ENCODE data around the gene LIG1.
"Not testable (repeated sequence)": the region's sequence is repeated elsewhere in the genome, so short reads cannot be mapped to it uniquely, and the experiment has no call there.

Gene LIG1

GRCh38 chr19:48121909-48122371 is 48.2 kb downstream of the LIG1 start:
- DNase-seq (ENCODE audit: low read depth in 2 of 2) = no peak

- DNase-seq (ENCODE audit: low read depth in 2 of 2) = no peak
These were observed 49.1 kb downstream of the LIG1 start for GRCh38 chr19:48121066-48121465.

GRCh38 chr19:48120505-48120904 is 49.6 kb downstream of the LIG1 start:
- DNase-seq (ENCODE audit: low read depth in 2 of 2) = no peak

GRCh38 chr19:48118131-48118517 is 52.0 kb downstream of the LIG1 start:
- no peak for DNase-seq (ENCODE audit: low read depth in 2 of 2)

GRCh38 chr19:48117515-48118130 is 52.5 kb downstream of the LIG1 start:
- no peak for DNase-seq (ENCODE audit: low read depth in 2 of 2)

- DNase-seq (ENCODE audit: low read depth in 2 of 2) = no peak
These were observed 56.8 kb downstream of the LIG1 start for GRCh38 chr19:48113190-48113917.

GRCh38 chr19:48111280-48111679 is 58.9 kb downstream of the LIG1 start:
- no peak for DNase-seq (ENCODE audit: low read depth in 2 of 2)

GRCh38 chr19:48110350-48110966 is 59.7 kb downstream of the LIG1 start, which contains the start of gene PLA2G4C:
Gene PLA2G4C (minus strand): TSS chr19:48110817. CDS start chr19:48106529, 4,288 bp downstream.
- DNase-seq (ENCODE audit: low read depth in 2 of 2) = peak; percentile 77 to 79

GRCh38 chr19:48108997-48109782 is 61.0 kb downstream of the LIG1 start:
- DNase-seq (ENCODE audit: low read depth in 2 of 2) = no peak

GRCh38 chr19:48103922-48104321 is 66.2 kb downstream of the LIG1 start:
- DNase-seq (ENCODE audit: low read depth in 2 of 2) = no peak

GRCh38 chr19:48102870-48103751 is 67.0 kb downstream of the LIG1 start:
- DNase-seq (ENCODE audit: low read depth in 2 of 2) = no peak

- no peak for DNase-seq (ENCODE audit: low read depth in 2 of 2)
These were observed 74.5 kb downstream of the LIG1 start for GRCh38 chr19:48095612-48096175.

GRCh38 chr19:48094855-48095203 is 75.3 kb downstream of the LIG1 start:
- no peak for DNase-seq (ENCODE audit: low read depth in 2 of 2)

- DNase-seq (ENCODE audit: low read depth in 2 of 2) = no peak
These were observed 75.9 kb downstream of the LIG1 start for GRCh38 chr19:48094129-48094854.

- DNase-seq (ENCODE audit: low read depth in 2 of 2) = not testable (repeated sequence)
These were observed 78.9 kb downstream of the LIG1 start for GRCh38 chr19:48091111-48091718.

- DNase-seq (ENCODE audit: low read depth in 2 of 2) = no peak
These were observed 79.8 kb downstream of the LIG1 start for GRCh38 chr19:48090281-48090802.

GRCh38 chr19:48088991-48089390 is 81.2 kb downstream of the LIG1 start:
- not testable (repeated sequence) for DNase-seq (ENCODE audit: low read depth in 2 of 2)

- DNase-seq (ENCODE audit: low read depth in 2 of 2) = no peak
These were observed 84.0 kb downstream of the LIG1 start for GRCh38 chr19:48085904-48086864.

Data from stimulated activated CD8-positive, alpha-beta memory T cell treated with anti-CD3 and anti-CD28 coated beads, Interleukin-2, amount 100 ng/mL, for 48 hours (primary cell).